Measurements from ENCODE around the gene DTYMK.
A peak's percentile ranks its signal among the peaks of the same experiment; 100 is the strongest.
"Not testable (repeated sequence)": the region's sequence is repeated elsewhere in the genome, so short reads cannot be mapped to it uniquely, and the experiment has no call there.

DTYMK gene, protein sequence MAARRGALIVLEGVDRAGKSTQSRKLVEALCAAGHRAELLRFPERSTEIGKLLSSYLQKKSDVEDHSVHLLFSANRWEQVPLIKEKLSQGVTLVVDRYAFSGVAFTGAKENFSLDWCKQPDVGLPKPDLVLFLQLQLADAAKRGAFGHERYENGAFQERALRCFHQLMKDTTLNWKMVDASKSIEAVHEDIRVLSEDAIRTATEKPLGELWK

DNA sequence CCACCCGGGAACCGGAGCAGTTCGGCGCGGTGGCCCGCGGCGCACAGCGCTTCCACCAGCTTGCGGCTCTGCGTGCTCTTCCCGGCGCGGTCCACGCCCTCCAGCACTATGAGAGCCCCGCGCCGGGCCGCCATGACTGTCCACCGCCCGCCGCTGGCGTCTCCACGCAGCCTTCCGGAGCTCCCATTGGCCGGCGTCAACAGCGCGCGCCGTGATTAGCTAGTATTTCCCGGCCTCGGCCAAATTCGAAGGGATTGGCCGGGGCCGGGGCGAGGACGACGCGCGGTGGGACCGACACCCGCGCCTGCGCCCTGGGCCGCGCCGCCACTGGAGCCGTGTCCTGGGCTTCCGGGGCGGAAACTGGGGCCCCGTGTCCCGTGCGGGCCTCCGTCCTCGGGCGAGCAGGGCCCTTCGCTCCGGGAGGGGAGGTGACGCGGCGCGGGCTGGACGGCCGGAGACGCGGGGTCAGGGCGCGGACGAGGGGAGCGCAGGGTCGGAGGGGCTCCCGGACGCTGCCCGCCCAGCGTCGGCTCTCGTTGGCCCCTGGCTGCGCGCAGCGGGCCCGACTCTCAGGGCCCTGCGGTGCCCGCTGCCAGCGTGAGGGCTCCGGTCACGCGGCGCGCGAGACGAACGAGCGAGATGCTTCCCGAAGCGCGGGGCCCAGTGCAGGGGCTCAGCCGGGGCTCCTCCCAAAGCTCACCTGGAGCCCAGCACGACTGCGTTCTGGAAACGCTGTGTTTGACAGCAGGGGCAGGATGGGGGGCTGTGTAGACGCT, at the start of gene DTYMK:
TSS of gene DTYMK (minus strand) at position 166 of the 776 bp plus-strand sequence. CDS start at position 134, 32 bp downstream.
- peak; percentile 99 for DNase-seq (ENCODE audit: low spot score)

DNA sequence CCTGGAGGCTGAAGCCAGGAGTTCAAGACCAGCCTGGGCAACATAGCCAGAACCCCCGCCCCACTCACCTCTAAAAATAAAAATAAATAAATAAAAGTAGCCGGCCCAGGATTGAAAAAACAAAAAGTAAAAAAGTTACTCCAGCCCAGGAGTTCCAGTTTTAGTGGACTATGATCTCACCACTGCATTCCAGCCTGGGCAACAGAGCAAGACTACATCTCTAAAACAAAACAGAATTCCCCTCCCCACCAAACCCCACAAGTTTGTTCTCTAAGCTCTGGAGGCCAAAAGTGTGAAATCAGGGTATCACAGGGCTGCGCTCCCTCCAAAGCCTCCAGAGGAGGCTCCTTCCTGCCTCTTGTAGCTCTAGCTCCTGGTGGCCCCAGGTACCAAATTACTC, 49.5 kb upstream of the DTYMK start:
- no peak for DNase-seq (ENCODE audit: low spot score)

DNA sequence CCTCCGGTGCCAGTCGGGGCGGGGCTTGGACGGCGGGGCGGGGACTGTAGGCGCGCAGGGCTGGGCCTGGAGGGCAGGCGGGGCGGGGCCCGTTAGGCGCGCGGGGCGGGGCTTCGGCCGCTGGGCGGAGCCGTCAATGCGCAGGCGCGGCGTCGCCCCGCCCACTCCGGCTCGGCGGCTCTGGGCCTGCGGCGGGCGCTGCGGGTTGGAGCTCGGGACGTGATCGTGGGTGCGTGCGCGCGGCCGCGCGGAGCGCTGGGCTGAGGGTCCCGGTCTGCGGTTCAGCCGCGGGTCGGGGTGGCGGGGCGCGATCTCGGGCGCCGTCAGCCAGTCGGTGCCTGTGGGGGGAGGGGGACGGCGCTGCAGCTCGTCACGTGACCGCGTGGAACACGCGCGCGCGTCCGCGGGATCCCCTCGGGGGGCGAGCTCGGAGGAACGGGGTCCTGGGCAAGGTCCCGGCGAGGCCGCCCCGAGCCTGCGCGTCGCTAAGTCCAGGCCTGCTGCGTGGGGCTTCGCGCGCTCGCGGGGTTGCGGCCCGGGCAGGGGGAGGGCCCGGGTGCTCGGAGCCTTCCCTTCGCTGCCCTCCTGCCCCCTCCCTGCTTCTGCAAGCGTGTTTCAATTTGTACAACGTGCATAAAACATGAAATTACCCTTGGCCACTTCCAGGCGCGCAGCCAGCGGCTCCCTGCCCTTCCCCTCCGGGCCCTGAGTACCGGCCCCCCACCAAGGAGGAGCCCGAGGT, 48.0 kb upstream of the DTYMK start, which contains the start of gene D2HGDH:
TSS of gene D2HGDH (plus strand) at position 164 of the 742 bp plus-strand sequence. CDS start 595 bp downstream, outside the sequence.
- peak; percentile 99 for DNase-seq (ENCODE audit: low spot score)

DNA sequence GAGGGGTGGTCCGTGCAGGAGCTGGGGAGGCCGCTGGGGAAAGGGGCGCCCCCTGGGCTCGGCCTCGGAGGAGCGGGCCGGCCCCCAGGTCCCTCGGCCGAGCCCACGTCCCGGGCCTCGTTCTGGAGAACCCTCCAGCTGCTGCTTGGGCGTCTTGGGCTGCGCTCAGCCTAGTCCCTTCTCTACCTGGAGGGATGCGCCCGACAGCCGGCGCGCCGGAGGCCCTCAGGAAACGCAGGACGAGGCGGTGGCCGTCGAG, 47.5 kb upstream of the DTYMK start:
- DNase-seq (ENCODE audit: low spot score): no peak

DNA sequence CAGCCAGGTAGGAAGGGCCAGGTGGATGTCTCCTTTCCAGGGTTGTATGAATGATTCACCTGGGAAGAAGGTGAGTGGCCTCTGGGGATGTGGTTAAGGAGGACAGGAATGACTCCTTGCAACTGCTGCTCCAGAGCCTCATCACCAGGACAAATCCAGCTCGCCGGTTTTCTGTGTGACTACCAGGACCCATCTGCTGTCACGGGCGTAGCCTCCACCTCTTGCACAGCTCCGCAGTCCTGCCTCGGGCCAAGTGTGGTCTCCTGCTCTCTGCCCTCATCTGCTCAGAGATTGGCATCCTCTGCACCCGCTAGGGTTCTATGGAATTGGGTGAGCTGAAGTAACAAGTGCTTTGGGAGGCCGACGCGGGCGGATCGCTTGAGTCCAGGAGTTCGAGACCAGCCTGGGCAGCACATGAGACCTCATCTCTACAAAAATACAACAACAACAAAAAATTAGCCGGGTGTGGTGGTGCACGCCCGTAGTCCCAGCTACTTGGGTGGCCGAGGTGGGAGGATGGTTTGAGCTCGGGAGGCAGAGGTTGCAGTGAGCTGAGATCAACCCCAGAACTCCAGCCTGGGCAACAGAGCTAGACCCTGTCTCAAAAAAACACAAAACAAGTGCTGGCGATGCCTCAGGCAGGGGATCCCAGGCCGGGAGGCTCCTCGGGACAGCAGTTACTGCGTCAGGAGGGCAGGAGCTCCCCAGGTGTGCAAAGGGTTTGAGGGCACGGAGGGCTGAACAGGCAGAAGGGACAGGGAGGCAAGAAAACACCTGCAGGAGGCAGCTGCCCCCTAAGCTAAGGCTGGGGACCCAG, 47.0 kb upstream of the DTYMK start:
- no peak for DNase-seq (ENCODE audit: low spot score)

DNA sequence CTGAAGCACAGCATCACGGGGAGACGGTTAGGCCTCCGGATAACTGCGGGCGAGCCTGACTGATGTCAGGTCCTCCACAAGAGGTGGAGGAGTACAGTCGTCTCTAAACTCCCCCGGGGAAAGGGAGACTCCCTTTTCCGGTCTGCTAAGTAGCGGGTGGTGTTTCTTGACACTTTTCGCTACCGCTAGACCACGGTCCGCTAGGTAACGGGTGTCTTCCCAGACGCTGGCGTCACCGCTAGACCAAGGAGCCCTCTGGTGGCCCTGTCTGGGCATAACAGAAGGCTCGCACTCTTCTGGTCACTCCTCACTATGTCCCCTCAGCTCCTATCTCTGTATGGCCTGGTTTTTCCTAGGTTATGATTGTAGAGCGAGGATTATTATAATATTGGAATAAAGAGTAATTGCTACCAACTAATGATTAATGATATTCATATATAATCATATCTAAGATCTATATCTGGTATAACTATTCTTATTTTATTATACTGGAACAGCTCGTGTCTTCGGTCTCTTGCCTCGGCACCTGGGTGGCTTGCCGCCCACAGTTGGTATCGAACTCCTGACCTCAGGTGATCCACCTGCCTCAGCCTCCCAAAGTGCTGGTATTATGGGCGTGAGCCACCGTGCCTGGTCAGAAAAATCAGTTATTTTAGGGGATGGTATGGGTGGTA, 46.0 kb upstream of the DTYMK start:
- DNase-seq (ENCODE audit: low spot score): not testable (repeated sequence)

DNA sequence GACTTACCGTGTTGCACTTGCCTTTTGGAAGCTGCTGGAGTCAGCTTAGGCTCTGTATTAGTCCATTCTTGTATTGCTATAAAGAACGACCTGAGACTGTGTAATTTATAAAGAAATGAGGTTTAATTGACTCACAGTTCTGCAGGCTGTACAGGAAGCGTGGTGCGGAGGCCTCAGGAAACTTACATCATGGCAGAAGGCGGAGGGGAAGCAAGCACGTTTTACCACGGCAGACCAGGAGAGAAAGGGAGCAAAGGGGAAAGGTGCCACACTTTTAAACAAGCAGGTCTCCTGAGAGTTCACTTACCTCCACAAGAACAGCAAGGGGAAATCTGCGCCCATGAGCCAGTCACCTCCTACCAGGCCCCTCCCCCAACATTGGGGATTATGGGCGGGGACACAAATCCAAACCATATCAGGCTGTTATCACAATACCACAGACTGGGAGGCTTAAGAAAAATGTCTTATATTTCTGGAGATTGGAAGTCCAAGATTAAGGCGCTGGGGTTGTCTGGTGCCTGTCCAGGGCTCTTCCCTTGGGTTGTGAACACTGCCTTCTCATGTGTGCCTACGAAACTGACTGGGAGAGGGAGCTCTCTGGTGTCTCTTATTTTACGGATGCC, 44.2 kb upstream of the DTYMK start:
- DNase-seq (ENCODE audit: low spot score): no peak

DNA sequence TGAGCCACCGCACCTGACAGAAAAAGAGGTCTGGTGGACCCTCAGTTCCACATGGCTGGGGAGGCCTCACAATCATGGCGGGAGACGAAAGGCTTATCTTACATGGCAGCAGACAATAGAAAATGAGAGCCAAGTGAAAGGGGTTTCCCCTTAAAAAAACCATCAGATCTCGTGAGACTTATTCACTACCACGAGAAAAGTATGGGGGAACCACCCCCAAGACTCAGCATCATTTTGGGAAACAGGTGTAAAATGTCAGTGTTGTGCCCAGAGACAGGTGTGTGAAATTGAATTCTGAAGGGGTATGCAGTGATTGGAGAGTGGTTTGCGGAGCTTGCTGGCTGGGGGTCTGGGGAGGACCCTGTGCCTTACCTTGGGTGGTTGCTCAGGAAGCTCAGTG, 43.3 kb upstream of the DTYMK start:
- DNase-seq (ENCODE audit: low spot score): no peak

DNA sequence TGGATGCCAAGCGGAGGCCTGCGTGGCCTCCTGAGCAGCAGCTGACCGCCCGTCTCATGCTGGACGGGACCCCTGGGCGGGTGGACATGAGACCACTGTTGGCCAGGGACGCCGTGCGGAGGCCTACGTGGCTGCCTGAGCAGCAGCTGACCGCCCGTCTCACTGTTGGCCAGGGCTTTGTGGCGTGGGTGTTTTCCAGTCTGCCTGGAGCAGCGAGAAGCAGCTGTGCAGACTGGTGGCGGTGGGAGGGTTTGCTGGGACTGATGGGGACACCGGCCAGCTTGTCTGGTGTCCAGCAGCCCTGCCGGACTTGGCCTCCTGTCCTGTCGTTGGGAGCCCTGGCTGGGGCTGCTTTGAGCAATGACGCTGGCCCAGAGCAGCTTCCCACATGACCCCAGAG, 42.0 kb upstream of the DTYMK start:
- no peak for DNase-seq (ENCODE audit: low spot score)

DNA sequence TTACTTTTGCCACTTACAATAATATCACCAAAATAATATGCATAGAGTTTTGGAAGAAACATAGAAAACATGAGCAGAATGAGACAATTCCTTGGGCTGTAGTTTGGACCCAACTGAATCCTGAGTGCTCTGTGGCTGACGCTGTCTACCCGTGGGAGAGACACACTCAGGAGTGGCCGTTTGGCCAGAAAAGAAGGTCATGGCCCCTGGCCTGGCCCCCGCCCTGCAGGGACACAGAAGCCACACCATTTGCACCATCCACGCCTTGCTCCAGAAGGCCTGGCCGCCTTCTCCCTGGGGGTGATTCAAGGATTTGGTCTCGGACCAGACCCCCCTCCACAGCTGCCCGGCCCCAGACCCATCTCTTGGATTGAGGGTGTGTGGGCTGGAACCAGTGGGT, 41.4 kb upstream of the DTYMK start:
- DNase-seq (ENCODE audit: low spot score): no peak

DNA sequence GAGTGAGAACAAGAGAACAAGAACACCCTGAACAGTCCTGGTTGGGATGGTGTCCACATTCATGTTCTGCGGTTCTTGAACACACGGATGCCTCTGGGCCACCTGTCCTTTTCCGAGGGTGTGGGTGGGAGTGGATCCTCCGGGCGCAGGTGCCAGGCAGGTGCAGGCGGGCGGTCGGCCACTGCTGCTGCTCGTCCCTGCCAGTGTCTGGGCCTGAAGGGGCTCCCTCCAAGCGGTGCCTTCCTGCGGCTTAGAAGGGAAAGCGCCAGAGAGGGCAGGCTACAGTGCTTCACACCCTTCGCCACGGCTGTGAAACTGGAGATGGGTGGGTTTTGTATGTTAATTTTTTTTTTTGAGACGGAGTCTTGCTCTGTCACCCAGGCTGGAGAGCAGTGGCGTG, 39.8 kb upstream of the DTYMK start:
- DNase-seq (ENCODE audit: low spot score): no peak

DNA sequence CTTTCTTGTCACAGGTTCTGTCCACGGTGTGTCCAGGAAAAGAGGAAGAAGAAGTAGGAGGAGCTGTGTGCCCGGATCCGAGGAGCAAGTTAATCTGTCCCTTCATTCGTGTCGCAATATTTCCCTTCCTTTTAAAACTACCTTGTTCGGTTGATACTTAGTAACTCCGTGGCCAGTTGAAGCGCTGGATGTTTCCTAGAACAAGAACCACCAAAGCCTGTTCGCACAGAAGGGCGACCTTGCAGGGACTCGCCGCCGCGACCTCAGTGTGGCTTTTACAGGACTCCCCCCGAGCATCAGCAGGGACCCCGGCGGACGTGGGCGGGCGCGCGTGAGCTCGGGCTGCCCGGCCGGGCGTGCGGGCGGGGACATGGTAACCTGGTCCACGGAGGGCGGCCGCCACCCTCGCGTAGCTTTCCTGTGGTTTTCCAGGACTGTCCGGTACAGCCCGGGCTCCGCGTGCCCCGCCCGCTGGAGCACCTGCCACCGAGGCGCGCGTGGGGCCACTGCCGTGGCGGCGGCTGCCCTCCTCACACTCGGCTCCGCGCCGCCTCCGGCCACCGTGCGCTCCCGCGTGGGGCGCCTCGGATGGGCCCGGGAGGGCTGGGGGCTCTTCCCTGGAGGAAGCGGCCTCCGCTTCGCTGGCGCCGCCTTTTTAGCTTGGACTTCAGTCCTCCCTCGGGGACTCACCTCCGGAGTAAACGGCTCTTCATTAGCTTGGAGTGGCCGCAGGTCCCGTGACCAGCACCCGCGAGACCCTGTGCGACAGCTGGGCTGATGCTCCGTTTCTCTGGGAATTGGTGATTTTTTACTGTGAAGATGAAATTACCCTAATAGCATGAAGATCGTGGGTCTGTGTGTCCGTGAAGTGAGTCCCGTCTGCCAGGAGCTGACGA, 38.6 kb upstream of the DTYMK start:
- no peak for DNase-seq (ENCODE audit: low spot score)

DNA sequence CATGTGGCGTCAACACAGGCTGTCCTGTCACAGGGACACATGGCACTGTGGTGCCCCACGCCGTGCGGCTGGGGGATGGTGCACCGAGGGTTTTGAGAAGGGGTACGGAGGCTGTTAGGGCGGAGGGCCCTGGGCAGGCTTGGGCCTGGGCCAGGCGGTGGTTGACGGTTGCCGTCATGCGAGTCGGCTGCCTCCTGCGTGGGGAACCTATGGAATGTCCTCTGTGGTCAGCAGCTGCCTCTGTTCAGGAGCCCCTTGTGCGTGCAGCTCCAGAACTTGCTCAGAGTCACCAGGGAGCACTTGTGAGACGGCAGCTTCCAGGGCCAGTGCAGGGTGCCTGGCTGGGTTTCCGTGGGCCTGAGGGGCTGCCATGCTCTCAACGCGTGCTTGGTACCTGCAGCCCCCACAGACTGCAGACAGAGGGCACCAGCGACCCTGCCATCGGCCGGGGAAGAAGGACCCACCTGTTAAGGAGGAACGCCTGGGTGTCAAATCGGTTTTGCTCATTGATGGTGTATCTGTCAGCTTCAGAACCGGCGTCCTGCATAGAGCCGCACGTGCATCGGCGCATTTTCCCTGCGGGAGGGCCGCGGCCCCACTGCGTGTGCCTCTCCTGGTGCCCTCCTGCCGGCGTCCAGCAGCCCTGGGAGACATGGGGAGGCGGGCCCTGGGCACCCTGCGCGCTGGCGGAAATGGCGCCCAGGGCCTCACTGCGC, 37.8 kb upstream of the DTYMK start:
- no peak for DNase-seq (ENCODE audit: low spot score)

DNA sequence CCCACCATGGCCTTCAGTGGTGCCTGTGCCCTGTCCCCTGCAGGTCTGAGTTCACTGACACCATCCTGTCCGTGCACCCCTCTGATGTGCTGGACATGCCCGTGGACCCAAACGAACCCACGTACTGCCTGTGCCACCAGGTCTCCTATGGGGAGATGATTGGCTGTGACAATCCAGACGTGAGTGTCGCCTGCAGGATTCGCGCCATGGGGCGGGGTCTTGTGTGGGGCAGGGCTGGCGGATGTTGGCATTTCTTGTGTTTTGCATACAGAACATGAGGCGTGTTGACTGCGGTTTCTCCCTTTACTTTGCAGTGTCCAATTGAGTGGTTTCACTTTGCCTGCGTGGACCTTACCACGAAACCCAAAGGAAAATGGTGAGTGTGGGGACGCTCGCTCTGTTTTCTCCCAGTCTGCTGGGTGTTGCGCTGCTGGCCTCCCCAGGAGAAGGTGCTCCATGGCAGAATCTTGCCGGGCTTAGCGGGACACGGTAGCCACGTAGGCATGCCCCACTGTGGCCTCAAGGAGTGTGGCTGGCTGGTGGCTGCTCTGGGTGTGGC, 36.4 kb upstream of the DTYMK start:
- no peak for DNase-seq (ENCODE audit: low spot score)

DNA sequence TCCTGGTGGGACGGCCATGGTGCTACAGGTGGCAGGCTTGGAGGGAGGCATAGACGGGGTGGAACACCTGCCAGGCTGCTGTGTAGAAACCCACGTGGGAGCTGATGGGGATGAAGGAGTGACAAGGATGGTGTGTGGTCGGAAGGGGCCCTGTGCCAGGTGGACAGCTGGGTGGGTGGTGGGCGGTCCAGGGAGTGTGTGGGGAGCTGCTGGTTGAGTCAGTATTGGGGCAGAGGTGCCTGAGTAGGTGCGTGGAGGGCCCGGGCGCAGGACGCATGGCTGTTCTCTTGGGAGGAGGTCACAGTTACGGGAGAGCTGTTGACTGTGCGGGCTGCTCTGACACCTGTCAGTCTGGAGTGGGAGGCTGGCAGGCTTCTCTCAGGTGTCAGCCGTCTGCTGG, 35.2 kb upstream of the DTYMK start:
- no peak for DNase-seq (ENCODE audit: low spot score)

DNA sequence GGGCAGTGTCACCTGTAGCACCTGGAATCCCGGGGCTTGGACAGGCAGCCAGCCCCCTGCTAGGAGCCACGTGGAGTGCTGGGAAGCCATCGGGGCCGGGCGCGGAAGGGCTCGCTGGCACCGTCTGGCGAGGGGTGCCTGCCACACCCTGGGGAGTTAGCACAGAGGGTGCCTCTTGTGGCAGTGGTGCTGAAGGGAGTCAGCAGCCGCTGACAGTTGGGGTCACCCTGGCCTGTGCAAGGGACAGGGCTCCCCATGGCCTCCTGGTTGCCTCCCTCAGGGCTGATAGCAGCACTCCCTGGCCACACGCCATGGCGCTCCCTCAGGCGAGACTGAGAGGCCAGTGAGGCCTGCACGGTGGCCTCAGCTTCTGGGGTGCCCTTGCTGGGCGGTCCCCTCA, 33.9 kb upstream of the DTYMK start:
- DNase-seq (ENCODE audit: low spot score): no peak

DNA sequence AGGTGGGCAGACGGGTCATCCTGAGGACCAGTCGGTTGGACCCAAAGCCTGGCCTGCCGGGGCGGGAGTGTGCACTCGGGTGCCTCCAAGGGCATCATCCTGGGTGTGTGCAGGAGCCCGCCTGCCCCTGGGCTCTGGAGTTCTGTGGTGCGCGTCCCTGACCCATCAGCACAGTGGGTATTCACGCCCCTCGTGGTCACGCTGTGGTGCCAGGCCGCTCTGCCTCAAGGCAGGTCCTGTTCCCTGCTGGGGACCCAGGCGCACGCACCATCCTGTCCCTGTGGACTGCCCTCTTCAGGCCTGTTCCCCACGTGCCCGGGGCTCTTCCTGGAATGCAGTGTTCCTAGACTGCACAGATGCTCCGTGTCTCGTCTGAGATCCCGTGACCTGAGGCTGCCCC, 33.5 kb upstream of the DTYMK start:
- DNase-seq (ENCODE audit: low spot score): no peak

DNA sequence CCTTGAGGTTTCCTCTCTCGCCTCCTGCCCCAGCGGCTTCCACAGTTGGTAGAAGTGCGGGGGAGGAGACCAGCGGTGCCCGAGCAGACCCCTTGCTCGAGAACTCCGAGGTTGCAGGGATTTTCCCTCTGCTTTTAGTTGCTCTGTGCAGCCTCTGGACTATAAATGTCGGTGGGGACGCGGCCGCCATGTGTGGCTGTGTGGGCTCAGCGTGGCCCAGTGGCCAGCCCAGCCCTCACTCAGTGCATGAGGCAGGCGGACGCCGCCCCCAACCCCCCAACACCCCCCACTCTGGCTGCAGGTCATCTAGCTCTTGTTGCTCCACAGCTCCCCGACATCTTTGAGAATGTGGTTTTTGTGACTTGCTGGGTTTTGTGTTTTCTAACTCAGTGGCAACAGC, 32.5 kb upstream of the DTYMK start:
- DNase-seq (ENCODE audit: low spot score): no peak

DNA sequence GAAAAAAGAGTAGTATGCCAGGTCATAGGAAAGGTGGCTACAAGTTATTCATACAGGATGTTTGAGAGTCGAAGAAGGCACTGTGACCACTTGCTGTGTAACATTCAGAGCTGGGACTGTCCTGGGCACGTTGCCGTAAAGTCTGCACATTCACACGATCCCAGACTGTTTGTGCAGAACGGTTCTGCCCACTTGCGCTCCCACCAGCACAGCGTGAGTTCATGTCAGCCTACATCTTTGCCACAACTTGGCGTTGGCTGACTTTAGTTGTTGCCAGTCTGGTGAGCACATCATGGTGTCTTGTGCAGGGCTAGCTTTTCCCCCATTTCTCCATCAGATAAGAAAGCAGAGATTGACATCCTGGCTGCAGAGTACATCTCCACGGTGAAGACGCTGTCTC, 22.3 kb upstream of the DTYMK start:
- DNase-seq (ENCODE audit: low spot score): no peak

All from AG20443 (cell line).